DOHH2 (cell line): ENCODE data around the gene MEGF11.

Experiments used
- H3F3A ChIP-seq: fragments of 200-600 bp; sonication (generic), shearing (Covaris generic); 2 replicates; pipeline ENCODE4 v1.6.0; 2016; ENCODE audit warnings: antibody characterized with exemption, mild to moderate bottlenecking; ENCODE audit not compliant: control insufficient read depth, insufficient read depth
- H3K27ac ChIP-seq: fragments of 200-600 bp; sonication (generic); 2 replicates; pipeline ENCODE4 v1.5.1; 2014; ENCODE audit warnings: low read depth, mild to moderate bottlenecking, low read length, moderate library complexity
- H3K27me3 ChIP-seq: fragments of 200-600 bp; sonication (generic); 2 replicates; pipeline ENCODE4 v1.6.1; 2014; ENCODE audit warnings: mild to moderate bottlenecking, low read length, mixed read lengths; ENCODE audit not compliant: control insufficient read depth
- H3K36me3 ChIP-seq: fragments of 200-600 bp; sonication (generic); 2 replicates; pipeline ENCODE4 v1.6.1; 2014; ENCODE audit warnings: mild to moderate bottlenecking, low read length, moderate library complexity, mixed read lengths; ENCODE audit not compliant: control insufficient read depth
- H3K4me1 ChIP-seq: fragments of 200-600 bp; sonication (generic); 2 replicates; pipeline ENCODE4 v1.6.1; 2014; ENCODE audit warnings: mild to moderate bottlenecking, low read length, mixed read lengths; ENCODE audit not compliant: control insufficient read depth
- H3K4me2 ChIP-seq: fragments of 200-600 bp; sonication (generic); 2 replicates; pipeline ENCODE4 v1.6.0; 2014; ENCODE audit warnings: mild to moderate bottlenecking, low read length, moderate library complexity
- H3K4me3 ChIP-seq: fragments of 200-600 bp; sonication (generic); 2 replicates; pipeline ENCODE4 v1.5.1; 2014; ENCODE audit warnings: mild to moderate bottlenecking, low read length, mixed read lengths
- H3K79me2 ChIP-seq: fragments of 200-600 bp; sonication (generic); 2 replicates; pipeline ENCODE4 v1.6.1; 2014; ENCODE audit warnings: mild to moderate bottlenecking, low read length, mixed read lengths; ENCODE audit not compliant: control insufficient read depth
- H3K9me2 ChIP-seq: fragments of 200-600 bp; sonication (generic); replicated peaks from 2 replicates; pipeline ENCODE4 v1.6.1; 2014; ENCODE audit warnings: mild to moderate bottlenecking, low read length, mixed read lengths; ENCODE audit not compliant: control insufficient read depth
- H3K9me3 ChIP-seq: fragments of 200-600 bp; sonication (generic); 2 replicates; pipeline ENCODE4 v1.6.1; 2014; ENCODE audit warnings: antibody characterized with exemption, low read length, mixed read lengths; ENCODE audit not compliant: control insufficient read depth, insufficient read depth
- H4K20me1 ChIP-seq: fragments of 200-600 bp; sonication (generic); 2 replicates; pipeline ENCODE4 v1.6.0; 2014; ENCODE audit warnings: low read depth, mild to moderate bottlenecking, antibody characterized with exemption, low read length, moderate library complexity; ENCODE audit not compliant: control insufficient read depth, insufficient read depth
- EZH2phosphoT487 ChIP-seq: fragments of 200-600 bp; sonication (generic); IDR thresholded peaks from 2 replicates; pipeline ENCODE4 v1.6.1; 2017; ENCODE audit warnings: borderline replicate concordance, mild to moderate bottlenecking, antibody characterized with exemption, low read length, moderate library complexity, mixed read lengths
- TF ChIP-seq, protein P1 (sequence below): fragments of 200-600 bp; sonication (generic); IDR thresholded peaks from one replicate; pipeline ENCODE4 v1.5.1; 2014; ENCODE audit warnings: antibody characterized with exemption, mild to moderate bottlenecking, low read depth, low read length; ENCODE audit not compliant: poor library complexity, severe bottlenecking

Gene MEGF11

DNA sequence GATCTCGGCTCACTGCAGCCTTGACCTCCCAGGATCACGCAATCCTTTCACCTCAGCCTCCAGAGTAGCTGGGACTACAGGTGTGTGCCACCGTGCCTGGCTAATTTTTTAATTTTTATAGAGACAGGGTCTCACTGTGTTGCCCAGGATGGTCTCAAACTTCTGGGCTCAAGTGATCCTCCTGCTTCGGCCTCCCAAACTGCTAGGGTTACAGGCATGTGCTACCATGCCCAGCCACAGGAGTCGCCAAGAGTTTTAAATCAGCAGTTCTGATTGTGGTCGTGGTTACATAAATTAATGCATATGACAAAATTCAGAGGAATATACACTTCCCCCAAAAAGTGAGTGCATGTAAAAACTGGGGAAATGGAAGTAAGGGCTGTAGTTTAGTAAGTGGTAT is 32.9 kb downstream of the MEGF11 start:
- H3K4me1 ChIP-seq: peaks cover 66% of the 10 kb centered on the region
- H3K4me3 ChIP-seq: no peak overlapping the region
- H3K36me3 ChIP-seq: peaks cover 50% of the 10 kb centered on the region
- H3K27me3 ChIP-seq: no peaks in the 10 kb centered on the region
- H3F3A ChIP-seq: peaks cover 4% of the 10 kb centered on the region
- no peak overlapping the region for H3K27ac ChIP-seq
- TF ChIP-seq EZH2phosphoT487: no peak
- TF ChIP-seq, protein P1, sequence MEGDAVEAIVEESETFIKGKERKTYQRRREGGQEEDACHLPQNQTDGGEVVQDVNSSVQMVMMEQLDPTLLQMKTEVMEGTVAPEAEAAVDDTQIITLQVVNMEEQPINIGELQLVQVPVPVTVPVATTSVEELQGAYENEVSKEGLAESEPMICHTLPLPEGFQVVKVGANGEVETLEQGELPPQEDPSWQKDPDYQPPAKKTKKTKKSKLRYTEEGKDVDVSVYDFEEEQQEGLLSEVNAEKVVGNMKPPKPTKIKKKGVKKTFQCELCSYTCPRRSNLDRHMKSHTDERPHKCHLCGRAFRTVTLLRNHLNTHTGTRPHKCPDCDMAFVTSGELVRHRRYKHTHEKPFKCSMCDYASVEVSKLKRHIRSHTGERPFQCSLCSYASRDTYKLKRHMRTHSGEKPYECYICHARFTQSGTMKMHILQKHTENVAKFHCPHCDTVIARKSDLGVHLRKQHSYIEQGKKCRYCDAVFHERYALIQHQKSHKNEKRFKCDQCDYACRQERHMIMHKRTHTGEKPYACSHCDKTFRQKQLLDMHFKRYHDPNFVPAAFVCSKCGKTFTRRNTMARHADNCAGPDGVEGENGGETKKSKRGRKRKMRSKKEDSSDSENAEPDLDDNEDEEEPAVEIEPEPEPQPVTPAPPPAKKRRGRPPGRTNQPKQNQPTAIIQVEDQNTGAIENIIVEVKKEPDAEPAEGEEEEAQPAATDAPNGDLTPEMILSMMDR: peak; percentile 18
- H3K79me2 ChIP-seq: peaks cover 94% of the 10 kb centered on the region
- no peak overlapping the region for H3K4me2 ChIP-seq
- no peaks in the 10 kb centered on the region for H3K9me3 ChIP-seq
- no peaks in the 10 kb centered on the region for H3K9me2 ChIP-seq
- H4K20me1 ChIP-seq: no peaks in the 10 kb centered on the region

DNA sequence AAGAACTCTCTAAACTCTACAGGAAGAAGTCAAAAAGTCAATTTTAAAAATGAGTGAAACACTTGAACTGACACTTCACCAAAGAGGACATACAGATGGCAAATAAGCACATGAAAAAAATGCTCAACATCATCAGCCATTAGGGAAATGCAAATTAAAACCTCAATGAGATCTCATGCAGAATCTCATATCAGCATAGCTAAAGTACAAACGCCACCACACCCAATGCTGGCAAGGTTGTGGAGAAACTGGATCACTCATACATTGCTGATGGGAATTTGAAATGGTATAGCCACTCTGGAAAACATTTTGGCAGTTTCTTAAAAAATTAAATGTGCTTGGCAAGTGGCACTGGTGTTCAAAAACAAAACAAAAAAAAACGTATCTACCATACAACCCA is 34.2 kb downstream of the MEGF11 start:
- Histone ChIP-seq H3K27me3 (no peaks in the 10 kb centered on the region), H3K9me2 (no peaks in the 10 kb centered on the region), H3K4me3 (peak overlapping the region; percentile 7), H3K36me3 (peaks cover 50% of the 10 kb centered on the region), H4K20me1 (no peaks in the 10 kb centered on the region), H3K4me2 (peak overlapping the region; percentile 35), H3F3A (peaks cover 4% of the 10 kb centered on the region), H3K79me2 (peaks cover 97% of the 10 kb centered on the region), H3K27ac (no peak overlapping the region), H3K4me1 (peaks cover 70% of the 10 kb centered on the region), H3K9me3 (no peaks in the 10 kb centered on the region)
- TF ChIP-seq, protein P1: no peak
- TF ChIP-seq EZH2phosphoT487: no peak

DNA sequence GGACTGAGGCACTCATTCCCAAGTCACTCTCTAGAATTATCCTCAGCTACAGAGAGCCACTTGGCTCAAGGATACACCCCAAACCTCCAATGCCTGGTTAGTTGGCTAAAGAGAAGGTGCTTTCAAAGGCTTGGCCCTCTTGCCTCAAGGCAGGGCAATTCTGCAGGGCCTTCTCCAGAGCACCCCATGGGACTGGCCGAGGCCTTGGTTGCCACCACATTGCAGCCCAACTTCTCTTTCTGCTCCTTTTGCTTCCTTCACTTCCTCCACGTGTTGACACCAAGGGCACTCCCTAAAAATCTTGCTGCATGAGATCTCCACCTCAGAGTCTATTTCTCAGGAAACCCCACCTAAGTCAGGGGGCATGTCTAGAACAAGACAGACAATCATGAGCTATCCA is 36.7 kb downstream of the MEGF11 start:
- Histone ChIP-seq H3K27me3 (no peaks in the 10 kb centered on the region), H3K9me3 (no peaks in the 10 kb centered on the region)

More for the DNA sequence above, 36.7 kb downstream of the MEGF11 start:
- H3K36me3 ChIP-seq: peaks cover 42% of the 10 kb centered on the region
- no peak overlapping the region for H3K27ac ChIP-seq
- H4K20me1 ChIP-seq: no peaks in the 10 kb centered on the region
- peaks cover 53% of the 10 kb centered on the region for H3K4me1 ChIP-seq
- no peak overlapping the region for H3K4me2 ChIP-seq
- no peak overlapping the region for H3K4me3 ChIP-seq
- TF ChIP-seq, protein P1: no peak
- no peak for TF ChIP-seq EZH2phosphoT487
- peaks cover 4% of the 10 kb centered on the region for H3F3A ChIP-seq
- H3K9me2 ChIP-seq: no peaks in the 10 kb centered on the region
- peaks cover 99% of the 10 kb centered on the region for H3K79me2 ChIP-seq
